Dedifferentiated amniotic fluid mesenchymal stem cell (primary cell): ENCODE data around the gene SWT1.
A peak's percentile ranks its signal among the peaks of the same experiment; 100 is the strongest.

ENCODE experiments used
- DNase-seq: peaks from one replicate; pipeline ENCODE4 v3.0.0-alpha.2; 2016; ENCODE audit errors: extremely low spot score

The SWT1 gene

GRCh38 chr1:185288435-185288834 is 131.5 kb downstream of the SWT1 start:
- DNase-seq, result no peak

GRCh38 chr1:185289880-185290279 is 132.9 kb downstream of the SWT1 start:
- DNase-seq, result no peak

GRCh38 chr1:185291159-185291558 is 134.2 kb downstream of the SWT1 start:
- no peak for DNase-seq

- no peak for DNase-seq
These were observed 134.7 kb downstream of the SWT1 start for GRCh38 chr1:185291652-185292051.

GRCh38 chr1:185292237-185292636 is 135.3 kb downstream of the SWT1 start:
- no peak for DNase-seq

GRCh38 chr1:185293967-185294542 is 137.1 kb downstream of the SWT1 start:
- no peak for DNase-seq

- no peak for DNase-seq
These were observed 138.1 kb downstream of the SWT1 start for GRCh38 chr1:185295091-185295490.

- no peak for DNase-seq
These were observed 141.0 kb downstream of the SWT1 start for GRCh38 chr1:185297982-185298381.

GRCh38 chr1:185300152-185300551 is 143.2 kb downstream of the SWT1 start:
- no peak for DNase-seq

GRCh38 chr1:185305419-185305818 is 148.5 kb downstream of the SWT1 start:
- DNase-seq, result no peak

GRCh38 chr1:185308126-185308525 is 151.2 kb downstream of the SWT1 start:
- DNase-seq, result no peak

- DNase-seq, result no peak
These were observed 152.6 kb downstream of the SWT1 start for GRCh38 chr1:185309566-185309965.

- DNase-seq, result no peak
These were observed 154.7 kb downstream of the SWT1 start for GRCh38 chr1:185311589-185312225.

- DNase-seq, result no peak
These were observed 155.6 kb downstream of the SWT1 start for GRCh38 chr1:185312361-185313138.

GRCh38 chr1:185314411-185314810 is 157.4 kb downstream of the SWT1 start:
- no peak for DNase-seq

GRCh38 chr1:185315445-185316071 is 158.6 kb downstream of the SWT1 start:
- DNase-seq, result no peak

GRCh38 chr1:185316163-185317033 is 159.4 kb downstream of the SWT1 start:
- peak; percentile 84 for DNase-seq

GRCh38 chr1:185317034-185317885 is 160.3 kb downstream of the SWT1 start, which contains the start of gene IVNS1ABP:
Gene IVNS1ABP, minus strand, starts transcription at chr1:185317243. Its CDS starts 7,750 bp downstream, at chr1:185309493.
- peak; percentile 86 for DNase-seq

GRCh38 chr1:185317886-185318310 is 160.9 kb downstream of the SWT1 start:
- no peak for DNase-seq

- no peak for DNase-seq
These were observed 161.6 kb downstream of the SWT1 start for GRCh38 chr1:185318431-185319138.
